ENCODE data around the gene UBAP1L.
"Not testable (repeated sequence)": the region's sequence is repeated elsewhere in the genome, so short reads cannot be mapped to it uniquely, and the experiment has no call there.

UBAP1L gene

DNA sequence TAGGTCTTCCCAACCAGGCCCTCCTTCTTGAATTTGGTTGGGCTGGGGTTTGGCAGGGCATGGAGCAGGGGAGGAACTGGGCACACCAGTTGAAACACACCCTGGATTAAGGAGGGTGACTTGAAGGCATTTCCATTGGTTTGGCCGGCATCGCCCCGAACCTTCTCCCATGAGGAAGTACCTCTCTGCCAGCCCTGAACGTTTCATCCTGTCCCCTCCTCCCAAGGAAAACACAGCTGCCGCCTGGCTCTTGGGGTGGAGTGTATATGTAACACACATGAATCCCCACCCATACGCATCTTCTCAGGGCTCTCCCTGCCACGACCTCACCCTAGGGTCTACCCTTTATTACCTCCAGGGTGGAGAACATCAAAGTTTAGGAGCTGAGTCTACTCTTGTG, 14.6 kb downstream of the UBAP1L start:
- no peak for DNase-seq (ENCODE audit: low read depth, low spot score)

DNA sequence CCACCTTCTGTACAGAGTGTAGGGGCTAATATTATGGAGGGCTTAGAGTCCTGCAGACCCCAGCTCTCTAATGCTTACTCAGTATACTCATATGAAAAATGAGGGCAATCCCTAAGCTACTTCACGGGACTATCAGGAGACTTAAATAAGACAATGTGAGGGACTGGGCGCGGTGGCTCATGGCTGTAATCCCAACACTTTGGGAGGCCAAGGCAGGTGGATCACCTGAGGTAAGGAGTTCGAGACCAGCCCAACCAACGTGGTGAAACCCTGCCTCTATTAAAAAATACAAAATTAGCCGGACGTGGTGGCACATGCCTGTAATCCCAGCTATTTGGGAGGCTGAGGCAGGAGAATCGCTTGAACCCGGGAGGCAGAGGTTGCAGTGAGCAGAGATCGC, 15.2 kb downstream of the UBAP1L start:
- not testable (repeated sequence) for DNase-seq (ENCODE audit: low read depth, low spot score)

DNA sequence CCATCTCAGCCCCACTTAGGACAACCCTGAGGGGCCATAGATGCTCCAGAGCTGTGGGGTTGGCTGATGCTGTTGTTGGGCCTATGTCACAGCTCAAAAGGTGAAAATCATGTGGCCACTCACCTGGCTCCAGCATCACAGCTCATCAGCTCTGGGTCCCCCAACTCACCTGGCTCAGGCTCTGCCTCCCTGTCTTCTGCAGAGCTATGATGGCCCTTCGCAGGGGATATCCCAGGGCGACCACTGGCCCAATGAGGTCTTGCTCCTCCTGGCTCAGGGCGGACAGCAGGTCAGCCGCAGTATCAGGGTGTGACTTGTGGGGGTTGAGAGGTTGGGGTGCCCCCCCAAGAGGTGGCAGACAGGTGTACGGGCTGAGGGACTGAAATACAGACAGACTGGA, 15.7 kb downstream of the UBAP1L start:
- no peak for DNase-seq (ENCODE audit: low read depth, low spot score)

DNA sequence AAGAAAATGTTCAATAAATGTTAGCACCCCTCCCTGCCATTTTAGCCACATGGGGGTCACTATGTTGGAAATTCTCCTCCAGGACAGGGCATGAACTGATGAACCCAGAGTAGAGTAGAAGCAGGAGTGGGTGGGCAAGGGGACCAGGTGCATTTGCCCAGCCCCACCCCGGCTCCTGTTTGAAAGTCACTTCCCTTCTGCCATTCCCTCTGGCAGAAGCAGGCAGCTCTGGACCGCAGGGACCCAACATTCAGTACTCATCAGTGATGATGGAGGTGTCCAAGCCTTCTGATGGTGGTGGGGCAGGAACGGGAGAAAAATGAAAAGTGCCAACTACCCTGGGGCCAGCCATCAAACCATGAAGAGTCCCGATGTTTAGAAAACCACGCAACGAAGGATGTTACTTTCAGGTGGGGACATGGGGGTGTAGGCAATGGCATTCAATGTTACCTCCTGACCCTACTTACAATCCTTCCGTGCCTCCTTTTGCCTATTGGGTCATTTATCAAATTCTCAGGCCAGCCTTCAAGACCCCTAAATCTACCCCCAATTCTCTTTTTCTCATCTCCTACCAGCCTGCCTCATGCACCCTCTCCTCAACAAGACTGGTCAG, 17.2 kb downstream of the UBAP1L start:
- no peak for DNase-seq (ENCODE audit: low read depth, low spot score)

DNA sequence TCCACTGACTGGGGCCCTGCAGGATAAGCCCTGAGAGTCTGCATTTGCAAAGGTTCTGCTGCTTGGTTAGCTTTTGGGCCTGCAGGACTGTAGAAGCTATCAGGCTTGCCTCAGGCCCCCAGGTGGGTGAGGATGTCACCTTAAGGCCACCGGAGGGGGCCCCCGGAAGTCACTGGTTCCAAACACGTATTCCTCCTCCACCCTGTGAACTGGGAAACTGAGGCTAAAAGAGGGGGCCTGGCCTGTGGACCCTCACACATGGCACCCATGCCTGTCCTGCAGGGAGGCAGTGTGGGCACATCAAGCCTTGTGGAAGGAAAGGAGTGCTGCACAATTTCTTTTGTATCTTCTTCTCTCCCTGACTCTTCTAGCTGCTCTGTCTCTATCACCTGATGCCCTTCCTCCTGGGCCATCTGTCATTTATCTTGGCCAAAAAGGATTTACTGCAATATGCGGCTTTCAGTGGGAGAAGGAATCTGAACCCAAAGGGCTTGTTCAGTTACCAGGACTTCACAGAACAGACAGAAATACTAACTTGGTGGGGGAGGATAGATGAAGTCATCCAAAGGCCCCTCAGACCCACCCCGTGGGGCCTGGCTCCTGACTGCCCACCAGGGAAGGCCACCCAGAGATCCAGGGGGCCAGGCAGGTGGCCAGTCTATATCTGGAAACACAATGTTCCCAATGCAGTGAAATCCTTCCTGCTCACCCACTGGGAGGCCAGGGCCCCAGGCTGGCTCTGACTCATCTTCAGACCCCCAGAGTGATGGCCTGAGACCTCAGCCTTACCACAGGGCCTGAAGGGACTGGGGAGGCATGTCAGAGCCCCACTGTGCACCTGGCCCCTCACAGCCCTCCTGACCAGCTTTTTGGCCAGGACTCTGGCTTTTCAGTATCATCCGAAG, 18.3 kb downstream of the UBAP1L start:
- DNase-seq (ENCODE audit: low read depth, low spot score) = no peak

DNA sequence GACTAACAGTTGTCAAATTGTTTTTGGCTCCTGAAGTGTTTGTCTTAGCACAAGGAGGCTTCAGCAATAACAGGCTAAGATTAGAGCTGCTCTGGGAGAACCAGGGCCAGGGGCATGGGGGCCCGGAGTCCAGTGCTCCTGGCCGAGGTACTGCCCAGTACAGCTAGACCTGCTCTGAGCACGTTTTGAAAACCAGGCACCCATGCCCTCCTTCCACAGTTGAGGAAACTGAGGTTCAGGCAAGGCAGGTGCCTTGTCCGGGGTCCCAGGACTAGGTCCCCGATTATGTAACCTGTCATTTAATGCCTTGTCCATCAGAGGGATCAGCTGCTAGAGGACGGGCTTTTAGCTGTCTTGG, 19.3 kb downstream of the UBAP1L start:
- no peak for DNase-seq (ENCODE audit: low read depth, low spot score)

DNA sequence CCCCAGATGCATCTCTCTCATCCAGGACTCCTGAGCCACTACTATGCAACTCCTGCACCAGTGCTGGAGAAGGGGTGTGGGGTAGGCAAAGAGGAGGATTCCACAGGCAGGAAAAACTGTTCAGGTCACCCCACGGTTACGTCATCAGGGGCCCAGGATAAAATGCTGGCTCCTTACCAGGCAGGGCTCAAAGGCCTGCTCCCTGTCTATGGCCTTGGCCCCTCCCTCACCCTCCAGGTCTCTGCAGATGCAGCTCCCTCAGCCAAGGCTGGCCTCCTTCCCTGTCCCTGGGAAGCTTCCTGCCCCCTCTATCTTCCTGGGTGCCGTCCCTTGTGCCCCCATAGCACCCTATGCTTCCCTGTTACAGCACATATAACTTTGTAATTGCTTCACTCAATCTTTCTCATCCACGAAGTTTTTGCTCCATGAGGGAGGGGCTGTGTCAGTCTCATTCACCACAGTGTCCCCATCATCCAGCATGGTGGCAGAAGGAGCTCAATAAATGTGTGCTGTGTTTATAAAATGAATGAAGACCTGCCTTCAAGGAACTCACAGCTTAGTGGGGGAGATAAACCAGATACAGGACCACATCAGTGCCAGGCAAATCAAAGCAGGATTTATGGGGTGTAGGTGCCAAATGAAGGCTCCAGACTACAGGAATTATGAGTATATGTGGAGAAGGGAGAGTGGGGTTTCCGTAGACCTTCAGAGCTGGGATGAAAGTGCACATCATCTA, 19.8 kb downstream of the UBAP1L start:
- no peak for DNase-seq (ENCODE audit: low read depth, low spot score)

DNA sequence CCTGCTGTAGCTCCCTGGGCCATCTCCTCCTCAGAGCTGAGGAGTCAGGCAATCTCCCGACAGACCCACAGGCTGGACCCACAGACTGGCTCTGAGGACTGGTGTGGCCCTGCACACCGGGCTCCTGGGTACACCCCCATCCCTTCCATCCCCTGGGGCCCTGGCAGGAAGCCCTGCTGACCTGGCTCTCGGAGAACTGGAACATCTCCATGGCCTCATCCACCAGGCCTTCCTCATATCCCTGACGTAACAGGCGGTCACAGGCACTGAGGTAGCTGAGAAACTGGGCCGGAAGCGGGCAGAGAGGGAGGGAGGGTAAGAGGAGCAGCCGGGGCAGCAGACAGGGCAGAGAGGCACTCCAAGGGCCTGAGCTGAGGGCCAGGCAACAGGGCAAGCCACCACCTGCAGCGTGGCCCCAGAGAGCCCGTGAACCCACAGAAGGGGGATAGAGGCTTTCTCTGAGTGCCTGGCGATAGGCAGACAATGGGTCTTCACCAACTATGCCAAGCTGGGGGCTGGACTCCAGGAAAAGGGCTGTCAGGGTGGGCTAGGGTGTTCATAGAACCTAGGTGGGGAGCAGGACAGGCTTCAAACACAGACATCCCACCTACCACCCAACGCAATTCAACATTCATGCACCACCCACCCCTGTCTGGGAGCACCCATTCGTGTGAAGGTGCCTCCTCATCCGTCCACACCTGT, 20.6 kb downstream of the UBAP1L start:
- no peak for DNase-seq (ENCODE audit: low read depth, low spot score)

DNA sequence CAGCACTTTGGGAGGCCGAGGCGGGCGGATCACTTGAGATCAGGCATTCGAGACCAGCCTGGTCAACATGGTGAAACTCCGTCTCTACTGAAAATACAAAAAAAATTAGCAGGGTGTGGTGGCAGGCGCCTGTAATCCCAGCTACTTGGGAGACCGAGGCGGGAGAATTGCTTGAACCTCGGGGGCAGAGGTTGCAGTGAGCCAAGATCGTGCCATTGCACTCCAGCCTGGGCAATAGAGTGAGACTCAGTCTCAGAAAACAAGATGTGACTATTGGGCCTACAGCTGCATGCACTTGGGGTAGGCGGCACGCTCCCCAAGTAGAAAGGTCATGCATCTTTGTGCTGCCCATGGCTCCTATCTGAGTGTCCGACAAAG, 21.2 kb downstream of the UBAP1L start:
- not testable (repeated sequence) for DNase-seq (ENCODE audit: low read depth, low spot score)

DNA sequence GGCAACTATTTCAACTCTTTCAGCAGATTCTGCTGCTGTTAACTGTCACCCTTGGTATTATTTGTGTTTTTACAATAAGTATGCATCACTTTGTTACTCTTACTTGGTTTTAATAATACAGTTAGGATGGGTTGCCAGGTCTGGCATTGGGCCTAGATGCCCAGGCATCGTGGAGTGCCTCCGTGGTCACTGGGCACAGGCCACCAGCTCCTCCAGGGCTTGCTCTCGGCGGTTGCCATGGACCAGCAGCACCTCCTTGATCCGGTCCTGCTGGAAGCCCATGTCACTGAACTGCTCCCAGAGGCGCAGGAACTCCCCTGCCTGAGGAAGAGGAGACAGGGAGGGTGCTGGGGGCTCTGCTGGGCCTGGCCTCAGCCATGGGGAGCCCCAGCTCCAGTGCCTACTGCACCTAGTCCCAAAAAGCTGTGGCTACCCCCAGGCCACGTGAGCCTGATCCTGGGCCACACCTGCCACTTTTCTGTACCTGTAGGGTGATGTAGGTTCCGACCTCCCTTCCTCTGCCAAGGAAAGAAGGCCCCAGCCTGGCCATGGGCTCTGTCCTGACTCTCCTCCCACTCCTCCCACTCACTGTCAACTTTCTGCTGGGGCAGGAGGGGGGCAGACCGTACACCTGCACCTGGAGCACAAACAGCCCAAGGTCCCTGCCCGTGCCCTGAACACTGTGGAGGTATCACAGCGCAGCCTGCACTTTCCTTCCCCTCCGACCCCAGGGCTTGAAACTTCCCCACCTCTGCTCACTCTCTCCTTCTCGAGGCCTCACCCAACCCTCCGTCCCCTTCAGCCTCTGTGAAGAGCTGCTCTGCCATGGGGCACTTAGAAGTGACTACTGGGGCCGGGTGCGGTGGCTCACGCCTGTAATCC, 21.8 kb downstream of the UBAP1L start:
- no peak for DNase-seq (ENCODE audit: low read depth, low spot score)

DNA sequence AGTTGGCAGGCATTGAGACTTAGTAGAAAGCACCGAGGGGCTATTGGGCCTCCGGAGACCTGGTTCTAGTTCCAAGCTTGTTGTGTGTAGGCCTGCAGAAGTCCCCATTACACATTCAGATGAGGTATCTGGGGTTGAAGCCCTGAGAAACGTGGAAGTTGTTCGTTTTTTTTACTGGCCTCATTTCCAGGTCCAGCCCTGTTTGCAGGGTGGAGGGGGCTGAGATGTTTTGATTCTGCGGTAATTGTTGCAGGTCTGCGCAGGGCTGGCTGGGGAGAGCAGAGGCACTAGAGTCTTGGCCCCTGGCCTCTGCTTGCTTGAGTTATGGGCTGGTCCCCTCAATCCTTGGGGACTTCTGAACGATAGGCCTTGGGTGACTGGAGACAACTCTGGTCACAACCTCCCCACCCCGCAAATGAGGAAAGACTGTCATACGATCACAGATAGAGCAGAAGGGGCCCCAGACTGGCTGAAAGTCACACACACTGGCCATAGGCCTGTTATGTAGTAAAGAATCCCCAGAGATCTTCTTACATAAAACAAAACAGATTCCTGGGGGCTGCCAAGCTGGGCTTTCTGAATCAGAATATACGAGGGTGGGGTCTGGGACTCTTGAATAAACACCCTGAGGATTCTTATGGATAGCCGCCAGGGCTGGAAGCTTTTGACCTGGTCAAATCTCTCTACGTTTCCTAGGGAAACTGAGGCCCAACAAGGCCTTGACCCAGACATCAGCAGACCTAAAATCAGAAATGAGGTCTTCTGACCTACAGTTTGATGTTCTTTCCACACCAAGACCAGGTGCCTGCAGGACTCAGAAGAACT, 22.8 kb downstream of the UBAP1L start:
- no peak for DNase-seq (ENCODE audit: low read depth, low spot score)

DNA sequence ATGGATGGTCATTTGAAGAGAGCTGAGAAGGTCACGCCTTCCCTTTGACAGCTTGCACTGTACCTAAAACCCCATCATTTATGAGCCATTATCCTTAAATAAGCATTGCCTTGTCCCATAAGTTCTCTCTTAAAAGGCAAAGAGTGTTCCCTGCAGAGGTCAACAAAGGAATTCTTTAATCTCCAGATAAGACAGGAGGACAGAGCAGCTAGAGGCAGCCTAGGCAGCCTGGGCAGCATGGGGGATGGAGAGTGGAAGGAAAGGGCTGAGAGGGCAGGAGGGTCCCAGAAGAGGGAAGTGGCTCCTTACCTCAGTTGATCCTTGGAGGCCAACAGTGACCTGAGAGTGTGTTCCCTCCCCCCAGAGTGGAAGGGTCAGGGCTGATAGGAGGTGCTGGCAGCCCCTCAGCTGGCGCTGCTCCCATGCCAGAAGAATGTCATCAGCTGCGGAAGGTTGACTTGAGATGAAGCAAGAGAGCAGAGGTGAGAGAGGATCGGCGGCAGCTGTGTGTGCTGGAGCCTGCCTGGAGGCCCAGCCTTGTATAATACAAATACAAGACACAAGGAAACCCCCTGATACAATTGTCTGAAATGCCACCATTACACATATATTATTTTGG, 25.7 kb downstream of the UBAP1L start:
- no peak for DNase-seq (ENCODE audit: low read depth, low spot score)

DNA sequence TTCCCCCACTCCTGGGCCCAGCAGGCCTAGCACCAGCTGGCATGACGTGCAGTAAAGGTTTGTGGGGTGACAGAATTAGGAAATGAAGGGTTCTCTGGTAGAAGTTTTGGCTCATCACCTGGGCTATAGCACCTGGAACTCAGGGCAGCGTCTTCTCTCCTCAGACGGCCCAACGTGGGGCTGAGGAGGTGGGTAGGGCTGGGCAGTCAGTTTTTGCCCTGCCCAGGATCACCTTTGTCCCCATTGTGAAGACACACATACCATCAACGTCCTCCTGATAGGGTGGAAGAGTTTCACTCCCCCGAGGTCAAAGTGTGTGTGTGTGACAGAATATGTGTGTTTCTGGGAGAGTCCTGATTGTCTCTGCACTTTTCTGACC, 26.4 kb downstream of the UBAP1L start:
- DNase-seq (ENCODE audit: low read depth, low spot score) = no peak

DNA sequence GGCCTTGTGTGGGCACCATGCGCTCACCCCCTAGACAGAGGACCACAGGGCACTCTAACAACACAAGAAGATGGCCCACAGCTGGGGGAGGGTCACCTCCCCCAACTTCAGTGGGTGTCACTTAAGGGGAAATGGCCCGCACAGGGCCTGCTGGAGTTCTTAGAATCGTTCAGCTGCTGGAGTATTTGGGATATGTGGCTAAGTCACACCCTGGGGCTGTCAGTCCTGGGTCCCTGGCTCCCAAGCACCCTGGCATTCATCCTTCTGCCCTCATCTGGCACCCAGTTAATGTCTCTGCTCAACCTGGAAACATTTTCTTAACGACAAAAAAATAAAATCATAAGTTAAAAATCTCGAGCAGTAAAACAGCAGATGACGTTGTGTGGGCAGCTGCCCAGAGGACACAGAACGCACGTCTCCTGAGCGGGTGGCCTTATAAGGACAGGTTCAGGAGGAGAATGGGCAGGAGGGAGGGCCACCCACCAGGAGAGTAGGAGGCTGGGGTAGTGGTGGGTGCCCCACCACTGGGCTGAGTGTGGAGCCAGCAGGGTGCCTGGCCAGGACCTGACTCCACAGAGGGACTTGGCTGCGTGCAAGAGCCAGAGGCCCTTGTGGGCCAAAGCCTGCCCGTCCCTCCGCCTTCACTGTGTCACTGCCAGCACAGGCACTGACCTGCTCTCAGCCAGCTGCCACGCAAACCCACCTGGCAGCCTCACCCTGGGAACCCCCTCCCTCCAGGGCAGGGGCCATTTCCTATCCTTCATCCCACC, 26.9 kb downstream of the UBAP1L start:
- no peak for DNase-seq (ENCODE audit: low read depth, low spot score)

DNA sequence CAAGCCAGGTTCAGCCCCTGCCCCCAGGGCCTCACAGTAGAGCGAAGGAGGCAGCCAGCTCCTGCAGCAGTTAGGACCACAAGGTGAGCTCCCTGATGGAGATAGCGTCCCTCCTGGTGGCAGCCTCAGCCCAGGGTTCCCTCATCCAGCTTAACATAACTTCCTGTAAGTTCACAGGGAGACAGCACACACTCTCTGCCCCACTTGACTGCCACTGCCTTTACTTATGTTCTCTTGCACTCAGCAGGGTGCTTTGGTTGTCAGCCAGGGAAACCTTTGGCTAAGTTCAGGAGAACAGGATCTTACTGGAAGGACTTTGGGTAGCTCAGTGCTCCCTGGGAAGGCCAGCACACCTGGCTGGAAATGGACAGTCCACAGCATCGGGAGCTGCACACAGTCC, 27.6 kb downstream of the UBAP1L start:
- no peak for DNase-seq (ENCODE audit: low read depth, low spot score)

DNA sequence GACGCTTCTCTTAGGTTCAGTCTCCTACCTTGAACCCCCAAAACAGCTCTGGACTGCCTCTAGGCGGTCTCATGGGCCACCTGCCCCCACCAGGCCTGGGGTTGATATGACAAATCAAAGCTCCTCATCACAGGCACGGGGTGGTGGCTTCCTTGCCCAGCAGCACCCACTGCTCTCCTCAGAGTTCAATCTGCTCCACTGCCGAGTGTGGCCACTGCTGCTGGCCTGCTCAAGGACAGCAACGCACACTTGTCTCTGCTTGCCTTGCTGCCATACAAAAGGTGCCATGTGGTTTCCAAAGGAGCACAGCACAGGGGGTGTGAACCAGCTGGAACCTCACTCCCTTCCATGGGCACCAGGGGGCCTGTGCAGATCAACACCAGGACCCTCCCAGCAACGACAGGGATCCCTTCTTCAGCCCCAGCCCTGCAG, 28.3 kb downstream of the UBAP1L start:
- DNase-seq (ENCODE audit: low read depth, low spot score) = peak; percentile 37

DNA sequence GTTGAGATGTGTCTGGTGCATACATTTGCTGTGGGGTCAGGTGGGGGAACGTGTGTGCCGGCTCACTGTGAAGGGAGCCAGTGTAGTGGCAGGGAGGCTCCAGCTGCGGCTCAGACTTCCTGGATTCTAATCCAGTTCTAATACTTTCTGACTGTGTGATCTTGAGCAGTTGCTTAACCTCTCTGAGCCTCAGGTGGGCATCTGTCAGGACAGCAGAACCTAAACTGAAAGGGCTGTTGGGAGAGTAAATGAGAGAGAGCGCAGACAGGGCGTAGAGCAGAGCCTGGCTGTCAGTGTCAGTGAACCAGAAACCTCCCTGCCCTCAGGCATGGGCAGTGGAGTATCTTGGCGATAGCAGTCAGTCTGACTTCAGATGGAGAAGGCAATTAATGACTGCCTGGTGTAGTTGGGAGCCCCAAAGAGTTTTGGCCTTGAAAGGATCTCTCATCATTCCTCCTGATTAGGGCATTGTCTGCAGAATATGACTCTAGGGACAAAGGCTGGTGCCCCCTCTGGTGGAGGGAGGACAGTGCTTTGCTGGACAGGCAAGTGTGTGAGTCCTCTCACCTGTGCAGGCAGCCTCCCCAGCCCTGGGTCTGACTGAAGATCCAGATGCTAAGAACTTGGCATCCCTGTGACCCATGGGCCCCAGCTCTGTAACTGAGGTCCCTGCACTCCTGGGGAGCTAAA, 28.9 kb downstream of the UBAP1L start:
- DNase-seq (ENCODE audit: low read depth, low spot score) = peak; percentile 60

DNA sequence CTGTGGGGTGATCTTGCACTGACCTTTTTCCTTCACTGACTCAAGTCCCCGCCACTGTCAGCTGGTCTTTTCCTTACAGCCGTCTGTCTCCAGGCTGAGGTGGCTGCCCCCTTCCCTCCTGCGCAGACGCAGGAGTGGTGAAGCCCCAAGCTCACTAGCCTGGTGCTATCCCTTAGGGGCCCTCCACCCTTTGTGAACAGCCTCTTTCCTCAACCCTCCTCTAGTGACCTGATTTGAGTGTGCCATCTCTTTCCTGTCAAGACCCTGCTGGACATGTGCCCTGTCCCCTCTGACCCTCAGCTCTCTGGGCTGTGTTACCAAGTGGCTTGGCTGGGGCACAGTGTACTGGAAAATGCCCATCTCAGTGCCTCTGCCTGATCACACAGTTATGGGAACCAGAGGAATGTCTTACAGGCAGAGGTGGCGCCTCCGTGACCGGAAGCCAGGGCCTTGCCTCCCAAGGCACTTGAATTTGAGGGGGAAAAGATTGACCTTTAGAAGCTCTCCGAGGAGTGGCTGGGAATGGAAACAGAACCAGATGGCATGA, 29.7 kb downstream of the UBAP1L start:
- no peak for DNase-seq (ENCODE audit: low read depth, low spot score)
